GM08714 (cell line): Measurements from ENCODE around the gene NOL4L.
"Not testable (repeated sequence)": the region's sequence is repeated elsewhere in the genome, so short reads cannot be mapped to it uniquely, and the experiment has no call there.

Experiments used
- H3K4me3 ChIP-seq: fragments of 200-500 bp; sonication (Bioruptor generic); 2 replicates; pipeline ENCODE4 v1.5.1; 2014; ENCODE audit warnings: mild to moderate bottlenecking, low read length, inconsistent platforms
- ZNF274 ChIP-seq: IDR thresholded peaks from 2 replicates; pipeline ENCODE4 v1.6.1; 2012; ENCODE audit warnings: mild to moderate bottlenecking, low read depth, low read length

Gene NOL4L

GRCh38 chr20:32494483-32495216 lies 90.5 kb downstream of the NOL4L start:
- no peak for TF ChIP-seq ZNF274
- H3K4me3 ChIP-seq: no peak overlapping the region

- TF ChIP-seq ZNF274: no peak
- no peak overlapping the region for H3K4me3 ChIP-seq
Measured at GRCh38 chr20:32493356-32493755, 91.8 kb downstream of the NOL4L start.

- H3K4me3 ChIP-seq: not testable (repeated sequence)
Measured at GRCh38 chr20:32491764-32492151, 93.4 kb downstream of the NOL4L start.

DNA sequence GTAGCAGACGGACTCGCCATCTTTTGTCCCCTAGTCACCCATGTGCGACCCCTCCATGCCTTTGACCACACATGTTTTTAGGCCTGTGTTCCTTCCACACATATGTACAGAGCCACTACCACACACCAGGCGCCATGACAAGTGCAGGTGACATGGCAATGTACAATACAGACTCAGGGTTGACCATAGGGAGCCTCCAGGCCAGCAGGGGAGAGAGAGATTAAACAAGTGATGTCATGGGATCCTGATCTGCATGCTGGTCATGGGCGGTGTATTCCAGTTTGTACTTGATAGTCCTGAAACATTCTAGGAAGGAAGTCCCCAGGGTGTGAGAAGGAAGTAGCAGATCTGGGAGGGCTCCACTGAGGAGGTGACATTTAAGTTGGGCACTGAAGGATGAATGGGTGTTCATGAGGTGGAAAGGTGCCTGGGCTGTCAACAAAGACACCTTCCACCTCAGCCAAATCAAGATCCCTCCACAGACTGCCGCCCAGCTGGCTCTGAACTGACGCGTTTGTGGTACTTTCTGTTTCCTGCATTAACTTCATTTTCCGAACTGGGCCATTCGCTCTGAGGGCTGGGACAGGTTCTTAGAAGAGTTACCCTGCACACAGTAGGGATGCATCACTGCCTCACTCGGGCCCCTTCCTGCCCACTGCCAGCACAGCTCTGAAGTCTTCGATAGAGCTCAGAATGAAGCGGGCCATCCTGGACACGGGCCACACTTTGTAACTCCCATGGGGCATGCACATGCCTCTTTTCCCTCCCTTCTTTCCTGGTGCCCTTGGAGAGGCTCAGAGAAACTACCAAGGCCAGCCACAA lies 94.0 kb downstream of the NOL4L start:
- H3K4me3 ChIP-seq: no peak overlapping the region
- TF ChIP-seq ZNF274: no peak

DNA sequence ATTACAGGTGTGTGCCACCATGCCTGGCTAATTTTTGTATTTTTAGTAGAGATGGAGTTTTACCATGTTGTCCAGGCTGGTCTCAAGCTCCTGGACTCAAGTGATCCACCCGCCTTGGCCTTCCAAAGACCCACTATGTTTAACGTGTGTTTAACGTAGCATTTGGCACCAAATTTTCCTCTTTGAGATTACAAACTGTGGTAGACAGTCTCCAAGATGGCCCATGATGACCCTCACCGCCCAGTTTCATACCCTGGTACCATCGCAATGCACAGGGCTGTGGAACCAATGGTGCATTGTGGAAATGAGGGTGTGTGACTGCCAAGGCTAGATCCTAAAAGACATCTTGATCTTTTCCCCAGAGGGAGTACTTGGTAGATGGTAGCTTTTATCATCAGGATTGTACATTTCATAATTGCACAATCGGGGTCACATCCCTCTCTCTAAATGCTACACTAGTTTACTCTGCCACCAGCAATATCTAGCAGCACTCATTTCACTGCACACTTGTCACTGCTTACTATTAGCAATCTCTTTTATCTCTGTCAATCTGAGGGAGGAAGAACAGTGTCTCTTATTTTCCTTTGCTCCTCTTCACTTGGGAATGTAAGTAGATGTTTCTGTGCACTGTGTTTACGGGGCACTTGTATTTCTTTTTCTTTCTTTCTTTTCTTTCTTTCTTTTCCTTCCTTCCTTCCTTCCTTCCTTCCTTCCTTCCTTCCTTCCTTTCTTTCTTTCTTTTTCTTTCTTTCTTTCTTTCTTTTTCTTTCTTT lies 96.9 kb downstream of the NOL4L start:
- TF ChIP-seq ZNF274: no peak

DNA sequence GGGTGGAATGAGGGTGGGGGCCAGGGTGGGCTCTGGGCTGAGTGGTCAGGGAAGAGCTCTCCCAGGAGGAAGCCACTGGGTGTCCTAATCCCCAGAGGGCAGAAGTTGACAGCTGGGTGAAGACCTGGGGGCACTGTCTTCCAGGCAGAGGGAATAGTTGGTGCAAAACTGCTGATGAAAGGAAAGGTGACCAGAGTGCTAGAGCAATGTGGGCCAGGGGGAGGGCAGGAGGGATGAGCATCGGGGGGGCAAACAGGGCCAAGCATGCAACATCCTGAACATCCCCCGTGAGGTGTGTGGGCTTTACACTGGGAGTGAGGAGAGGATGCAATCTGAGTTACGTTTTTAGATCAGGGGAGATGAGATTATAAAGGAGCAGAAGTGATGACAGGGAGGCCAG lies 97.8 kb downstream of the NOL4L start:
- TF ChIP-seq ZNF274: no peak
- H3K4me3 ChIP-seq: no peak overlapping the region

More for the DNA sequence above, 96.9 kb downstream of the NOL4L start:
- no peak overlapping the region for H3K4me3 ChIP-seq

GRCh38 chr20:32485770-32486478 lies 99.2 kb downstream of the NOL4L start:
- H3K4me3 ChIP-seq: no peak overlapping the region
- no peak for TF ChIP-seq ZNF274

DNA sequence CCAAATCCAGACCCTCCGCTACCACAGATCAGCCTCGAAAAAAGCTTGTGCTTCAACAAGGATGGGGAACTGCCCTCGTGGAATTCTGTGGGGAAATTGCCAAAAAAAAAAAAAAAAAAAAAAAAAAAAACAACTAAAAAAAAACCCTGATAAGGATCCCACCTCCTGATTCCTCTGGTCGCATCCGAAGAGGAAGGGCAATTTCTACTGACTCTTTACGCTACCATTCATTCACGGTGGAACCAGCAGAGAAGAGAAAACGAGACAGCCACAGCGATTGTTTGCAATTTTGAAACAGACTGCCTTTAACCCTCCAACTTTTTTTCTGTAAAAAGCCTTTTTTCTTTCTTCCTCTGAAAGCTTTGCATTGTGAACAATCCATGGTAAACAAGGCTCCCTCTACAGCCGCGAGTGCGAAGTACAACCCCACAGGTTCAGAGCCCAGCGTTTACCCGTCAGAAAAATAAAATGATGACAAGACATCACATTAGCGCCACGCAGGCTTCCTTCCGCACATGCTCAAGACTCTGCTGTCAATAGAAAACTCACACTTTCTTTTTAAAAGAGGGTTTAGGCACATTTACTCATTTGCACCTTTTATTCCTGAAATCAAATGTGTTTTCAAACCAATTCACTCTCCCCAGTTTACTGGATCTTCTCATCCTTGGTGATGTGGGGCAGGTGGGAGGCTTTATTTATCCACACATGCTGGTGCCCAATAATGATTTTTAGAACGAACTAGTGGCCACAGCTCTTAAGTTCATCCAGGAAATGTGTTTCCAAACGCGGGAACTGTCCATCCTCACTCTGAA lies 100.0 kb downstream of the NOL4L start:
- no peak for TF ChIP-seq ZNF274
- peak overlapping the region; percentile 76; the same call in 1 of the 2 replicates for H3K4me3 ChIP-seq

DNA sequence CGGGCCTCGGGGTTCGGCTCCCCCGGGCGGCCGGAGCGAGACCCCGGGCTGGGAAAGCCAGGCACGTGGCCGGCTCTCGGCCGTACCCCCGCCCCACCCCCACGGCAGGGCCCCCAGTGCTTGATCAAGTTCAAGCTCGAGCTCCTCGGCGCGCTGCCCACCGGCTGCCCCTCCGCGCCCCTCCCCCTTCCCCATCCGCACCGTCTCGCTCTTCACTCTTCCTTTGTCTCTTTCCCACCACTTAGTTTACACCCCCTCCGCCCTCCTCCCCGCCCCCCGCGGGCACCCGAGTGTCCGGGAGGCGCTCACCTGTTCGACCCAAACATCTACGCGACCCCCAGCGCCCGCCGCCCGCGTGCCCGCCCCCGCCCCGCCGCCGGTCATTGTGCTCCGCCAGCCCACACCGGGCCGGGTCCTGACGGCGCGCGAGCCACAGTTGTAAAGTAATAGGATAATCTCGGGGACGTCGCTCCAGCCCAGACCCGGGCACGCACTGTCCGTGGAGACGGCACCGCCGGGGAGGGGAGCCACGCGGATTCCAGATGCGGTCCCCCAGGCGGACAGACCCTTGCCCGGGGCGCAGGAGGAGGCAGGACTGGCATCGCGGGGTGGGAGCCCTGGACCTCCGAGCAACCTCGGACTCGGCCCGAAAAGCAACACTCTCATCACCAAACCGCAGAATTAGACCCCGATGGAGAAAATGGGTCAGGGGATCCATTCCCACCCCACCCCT lies 100.7 kb downstream of the NOL4L start:
- H3K4me3 ChIP-seq: peak overlapping the region; percentile 76; the same call in 1 of the 2 replicates
- no peak for TF ChIP-seq ZNF274

DNA sequence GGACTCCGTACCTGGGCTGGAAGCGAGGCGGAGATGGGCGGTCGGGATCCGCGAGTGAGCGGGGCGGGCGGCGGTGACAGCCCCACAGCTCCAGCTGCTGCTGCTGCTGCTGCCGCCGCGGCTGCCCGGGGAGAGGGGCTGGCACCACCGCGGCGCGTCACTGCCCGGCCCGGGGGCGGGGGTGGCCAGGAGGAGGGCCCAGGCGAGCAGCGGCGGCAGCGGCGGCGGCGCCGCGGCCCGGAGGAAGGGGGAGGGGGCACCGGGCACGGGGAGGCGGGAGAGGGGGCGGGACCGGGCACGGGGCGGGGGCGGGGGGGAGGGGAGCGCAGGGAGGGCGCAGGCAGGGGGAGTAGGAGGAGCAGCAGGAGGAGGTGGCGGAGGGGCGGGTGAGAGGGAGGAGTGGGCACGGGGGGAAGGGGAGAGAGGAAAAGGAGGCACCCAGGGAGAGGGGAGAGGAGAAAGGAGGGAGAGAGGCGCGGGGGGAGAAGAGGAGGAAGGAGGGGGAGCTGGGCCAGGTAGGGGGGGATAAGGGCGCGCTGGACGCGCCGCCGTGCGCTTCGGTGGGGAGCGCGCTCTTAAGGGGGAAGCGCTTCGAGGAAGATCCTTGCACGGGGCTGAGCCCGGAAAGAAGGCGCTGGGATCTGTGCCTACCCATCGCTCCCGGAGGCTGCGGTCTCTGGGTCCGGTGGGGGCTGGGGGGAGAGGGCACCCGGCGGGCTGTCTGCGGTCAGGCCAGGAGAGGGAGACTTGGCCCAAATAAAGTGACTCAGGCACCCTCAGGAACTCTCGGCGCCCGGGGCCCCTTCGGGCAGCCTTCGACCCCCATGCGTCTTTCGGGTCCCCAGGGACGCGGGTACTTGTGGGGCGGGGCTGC lies 101.5 kb downstream of the NOL4L start:
- no peak for TF ChIP-seq ZNF274
- H3K4me3 ChIP-seq: peak overlapping the region; percentile 76

- peak overlapping the region; percentile 57 for H3K4me3 ChIP-seq
- no peak for TF ChIP-seq ZNF274
Measured at GRCh38 chr20:32482442-32483261, 102.5 kb downstream of the NOL4L start.
